NCI-H526 (cell line): Measurements from ENCODE around the gene MMADHC.
"Not testable (repeated sequence)": the region's sequence is repeated elsewhere in the genome, so short reads cannot be mapped to it uniquely, and the experiment has no call there.

Experiments used
- DNase-seq, 2 experiments: peaks; one replicate each; lab custom pipeline; 2025; lab: John Stamatoyannopoulos, UW

The MMADHC gene

GRCh38 chr2:149595056-149595963 is 7.7 kb upstream of the MMADHC start:
- peak in 1 of 2 experiments; percentile 5 for DNase-seq

DNA sequence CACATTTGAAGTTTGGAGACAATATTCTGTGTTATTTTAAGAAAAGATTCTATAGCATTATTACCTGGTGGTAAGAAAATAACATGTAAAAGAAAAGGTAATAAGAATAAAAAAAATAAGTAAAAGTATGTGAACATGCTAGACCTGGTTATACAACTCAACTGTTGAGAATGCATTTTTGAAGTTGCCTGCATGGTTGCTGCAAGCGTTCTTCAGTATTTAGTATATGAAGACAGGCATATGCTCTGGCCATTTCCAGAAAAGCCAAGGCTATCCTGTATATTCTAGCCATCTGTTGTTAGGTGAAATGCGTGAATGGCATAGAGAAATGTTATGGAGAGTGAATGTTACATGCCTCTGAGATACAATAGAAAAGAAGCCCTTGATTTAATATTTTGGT is 6.8 kb upstream of the MMADHC start:
- no peak for DNase-seq

GRCh38 chr2:149587950-149588487 is 444 bp upstream of the MMADHC start:
- DNase-seq = peak in 1 of 2 experiments; percentile 40

DNA sequence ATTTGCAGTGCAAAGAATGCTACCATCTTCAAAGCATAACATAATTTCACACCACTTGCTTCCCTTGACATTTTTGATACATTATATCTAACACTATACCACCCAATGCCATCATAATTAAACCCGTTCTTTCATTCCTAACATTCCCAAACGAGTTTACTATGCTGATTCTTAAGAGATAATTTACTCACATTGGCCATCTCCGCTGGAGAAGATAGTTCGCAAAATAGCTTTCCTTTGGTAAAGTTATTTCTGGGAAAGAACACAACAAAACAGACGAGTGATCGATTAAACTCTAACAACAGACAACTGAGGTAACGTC is 716 bp downstream of the MMADHC start:
- DNase-seq = no peak

- DNase-seq = no peak
Observed at GRCh38 chr2:149586063-149586462, 1.5 kb downstream of the MMADHC start.

- DNase-seq = no peak
Observed at GRCh38 chr2:149585166-149585885, 2.2 kb downstream of the MMADHC start.

GRCh38 chr2:149579972-149580882 is 7.3 kb downstream of the MMADHC start:
- no peak for DNase-seq

- no peak for DNase-seq
Observed at GRCh38 chr2:149577269-149577668, 10.3 kb downstream of the MMADHC start.

DNA sequence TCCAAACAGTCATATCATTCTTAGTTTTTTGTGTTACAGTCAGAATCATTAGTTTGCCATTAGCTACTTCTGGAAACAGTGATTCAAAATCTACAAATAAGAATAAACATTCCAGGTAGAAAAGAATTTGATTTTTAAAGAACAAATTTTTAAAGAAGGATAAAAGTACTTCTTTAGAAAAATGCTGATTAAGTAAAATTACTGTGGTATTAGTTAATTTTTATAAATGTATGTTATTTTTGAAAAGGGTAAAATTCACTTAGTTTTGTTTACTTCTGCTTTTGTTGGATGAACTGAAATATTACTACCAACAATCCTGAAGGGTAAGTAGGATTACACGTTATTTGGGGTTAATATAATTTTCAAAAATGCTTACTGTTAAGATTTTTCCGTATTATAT is 11.8 kb downstream of the MMADHC start:
- DNase-seq = no peak

- no peak for DNase-seq
Observed at GRCh38 chr2:149575277-149575676, 12.3 kb downstream of the MMADHC start.

DNA sequence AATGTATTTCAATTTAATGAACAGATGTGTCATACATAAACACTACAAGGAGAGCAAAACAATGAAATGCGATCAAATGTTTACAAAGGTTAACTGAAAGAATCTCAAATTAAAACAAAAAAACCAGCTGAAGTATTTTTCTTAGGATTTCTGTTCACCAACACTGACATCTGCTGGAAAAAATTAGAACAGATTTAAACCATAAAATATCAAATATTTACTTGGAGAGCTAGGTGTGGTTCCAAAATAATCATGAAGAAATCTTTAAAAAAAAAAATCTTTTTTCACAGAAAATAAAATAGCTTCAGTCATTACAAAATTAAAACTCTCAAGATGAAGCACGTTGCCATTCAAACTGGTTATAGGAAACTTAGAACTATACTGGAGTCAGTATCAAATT is 13.8 kb downstream of the MMADHC start:
- peak in 1 of 2 experiments; percentile 11 for DNase-seq

- no peak for DNase-seq
Observed at GRCh38 chr2:149572102-149572953, 15.2 kb downstream of the MMADHC start.

DNA sequence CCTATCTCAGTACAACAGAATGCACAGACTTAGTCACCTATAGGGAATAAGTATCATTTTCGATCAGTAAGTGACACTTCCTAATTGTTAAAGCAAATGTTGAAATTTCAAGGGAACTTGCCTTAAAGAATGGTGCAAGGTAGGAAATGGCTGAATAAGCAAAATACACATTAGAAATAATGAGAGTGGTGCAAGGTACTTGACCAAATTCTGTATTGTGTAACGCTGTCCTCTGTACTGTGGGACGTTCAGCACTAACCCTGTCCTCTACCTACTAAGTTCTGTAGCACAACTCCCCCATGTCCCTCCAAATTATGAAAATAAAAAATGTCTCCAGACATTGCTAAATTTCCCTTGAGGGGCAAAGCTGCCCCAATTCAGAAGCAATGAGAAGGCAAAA is 19.4 kb downstream of the MMADHC start:
- no peak for DNase-seq

GRCh38 chr2:149566652-149567051 is 20.9 kb downstream of the MMADHC start:
- no peak for DNase-seq

GRCh38 chr2:149565625-149566024 is 21.9 kb downstream of the MMADHC start:
- not testable (repeated sequence) for DNase-seq

DNA sequence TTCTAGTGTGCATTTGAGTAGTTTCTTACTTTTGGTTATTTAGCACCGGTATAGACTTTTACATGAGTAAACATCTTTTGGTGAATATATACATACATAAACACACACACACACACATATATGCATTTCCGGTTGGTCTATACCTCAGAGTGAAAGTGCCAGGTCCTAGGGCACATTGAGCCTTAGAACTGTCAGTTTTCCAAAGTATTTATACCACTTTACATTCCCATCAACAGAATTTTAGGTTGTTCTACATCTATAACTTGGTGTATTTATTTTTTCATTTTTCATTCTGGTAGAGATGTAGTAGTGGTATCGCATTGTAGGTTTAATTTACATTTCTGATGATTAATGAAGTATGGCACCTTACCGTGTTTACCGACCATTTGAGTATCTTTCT is 22.6 kb downstream of the MMADHC start:
- no peak for DNase-seq

GRCh38 chr2:149564097-149564496 is 23.5 kb downstream of the MMADHC start:
- DNase-seq = no peak

DNA sequence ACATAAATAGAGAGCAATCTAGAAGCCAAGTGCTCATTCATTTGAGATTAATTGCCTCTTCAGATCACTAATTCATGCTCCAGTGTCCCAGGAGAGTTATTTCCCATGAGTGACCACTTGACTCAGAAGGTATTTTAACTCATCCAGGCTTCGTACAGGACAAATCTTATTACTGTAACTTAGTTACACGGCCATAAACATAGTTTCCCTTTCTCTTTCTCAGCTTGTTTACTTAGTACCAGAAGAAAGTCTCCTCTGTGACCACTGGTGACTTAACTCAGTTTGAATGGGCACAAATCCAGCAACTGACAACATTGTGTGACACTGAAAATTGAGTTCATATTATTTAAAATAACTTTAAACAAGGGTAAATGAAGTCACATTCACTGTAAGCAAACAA is 25.3 kb downstream of the MMADHC start:
- no peak for DNase-seq

- peak; percentile 11 to 71 for DNase-seq
Observed at GRCh38 chr2:149561309-149561926, 26.2 kb downstream of the MMADHC start.

DNA sequence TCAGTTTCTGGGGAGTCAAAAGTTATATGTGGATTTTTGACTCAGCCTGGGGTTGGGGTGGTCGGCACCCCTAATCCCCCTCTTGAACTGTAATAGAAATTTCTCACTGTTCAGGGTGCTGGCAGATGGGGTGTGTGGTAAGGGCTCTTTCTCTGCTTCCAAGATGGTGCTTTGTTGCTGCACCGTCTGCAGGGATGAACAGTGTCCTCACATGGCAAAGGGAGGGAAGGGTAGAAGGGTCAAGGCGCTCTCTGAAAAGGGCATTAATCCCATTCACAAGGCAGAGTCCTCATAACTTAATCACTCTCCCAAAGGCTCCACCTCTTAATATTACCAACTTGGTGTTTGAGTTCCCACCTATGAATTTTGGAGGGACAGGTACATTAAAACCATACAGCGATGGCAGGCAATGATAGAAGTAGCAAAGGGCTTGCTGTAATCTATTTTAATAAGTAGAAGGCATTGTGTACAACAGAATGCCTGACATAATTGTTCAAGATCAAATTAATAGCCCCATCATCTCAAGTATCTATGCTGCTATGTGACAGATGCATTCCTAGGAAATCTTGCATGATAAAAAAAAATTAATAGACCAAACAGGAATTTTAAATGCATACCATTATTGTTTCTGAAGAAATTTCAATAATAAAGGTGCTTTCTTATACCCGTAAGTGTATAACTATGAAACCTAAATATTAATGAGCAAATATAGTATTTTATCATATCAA is 28.1 kb downstream of the MMADHC start:
- peak in 1 of 2 experiments; percentile 18 for DNase-seq
